ENCODE results near the gene FLT3.
"Not testable (repeated sequence)": the region's sequence is repeated elsewhere in the genome, so short reads cannot be mapped to it uniquely, and the experiment has no call there.

DNA sequence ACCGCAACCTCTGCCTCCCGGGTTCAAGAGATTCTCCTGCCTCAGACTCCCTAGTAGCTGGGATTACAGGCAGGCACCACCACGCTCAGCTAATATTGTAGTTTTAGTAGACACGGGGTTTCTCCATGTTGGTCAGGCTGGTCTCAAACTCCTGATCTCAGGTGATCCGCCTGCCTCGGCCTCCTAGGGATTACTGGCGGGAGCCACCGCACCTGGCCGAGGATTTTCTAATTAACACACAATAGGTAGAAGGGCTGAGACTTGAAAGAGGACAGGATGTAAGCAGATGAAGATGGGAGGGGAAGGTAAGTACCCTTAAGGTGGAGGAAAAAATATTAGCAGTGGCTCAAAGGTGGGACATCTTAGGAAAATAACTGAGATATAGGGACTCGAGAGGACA lies 41.2 kb upstream of the FLT3 start:
- not testable (repeated sequence) for TF ChIP-seq ZNF138 (tag by site-specific recombination; IDR thresholded peaks at IDR 0.05; ENCODE audit: borderline replicate concordance); SP2 (tag by site-specific recombination; IDR thresholded peaks at IDR 0.05); ZBTB21 (tag by site-specific recombination; IDR thresholded peaks at IDR 0.05); ZNF274 (IDR thresholded peaks at IDR 0.05; ENCODE audit: low read length); ZNF274 (tag by site-specific recombination; IDR thresholded peaks at IDR 0.05; ENCODE audit: borderline replicate concordance); ZNF174 (tag by site-specific recombination; IDR thresholded peaks at IDR 0.05); ZNF670 (tag by site-specific recombination; IDR thresholded peaks at IDR 0.05; ENCODE audit: low read depth); ZNF623 (tag by site-specific recombination; IDR thresholded peaks at IDR 0.05); ZNF239 (tag by site-specific recombination; IDR thresholded peaks at IDR 0.05); KLF1 (tag by site-specific recombination; IDR thresholded peaks at IDR 0.05); GFI1B (tag by site-specific recombination; IDR thresholded peaks at IDR 0.05); ZNF473 (tag by site-specific recombination; IDR thresholded peaks at IDR 0.05)
- TF ChIP-seq, protein P1, sequence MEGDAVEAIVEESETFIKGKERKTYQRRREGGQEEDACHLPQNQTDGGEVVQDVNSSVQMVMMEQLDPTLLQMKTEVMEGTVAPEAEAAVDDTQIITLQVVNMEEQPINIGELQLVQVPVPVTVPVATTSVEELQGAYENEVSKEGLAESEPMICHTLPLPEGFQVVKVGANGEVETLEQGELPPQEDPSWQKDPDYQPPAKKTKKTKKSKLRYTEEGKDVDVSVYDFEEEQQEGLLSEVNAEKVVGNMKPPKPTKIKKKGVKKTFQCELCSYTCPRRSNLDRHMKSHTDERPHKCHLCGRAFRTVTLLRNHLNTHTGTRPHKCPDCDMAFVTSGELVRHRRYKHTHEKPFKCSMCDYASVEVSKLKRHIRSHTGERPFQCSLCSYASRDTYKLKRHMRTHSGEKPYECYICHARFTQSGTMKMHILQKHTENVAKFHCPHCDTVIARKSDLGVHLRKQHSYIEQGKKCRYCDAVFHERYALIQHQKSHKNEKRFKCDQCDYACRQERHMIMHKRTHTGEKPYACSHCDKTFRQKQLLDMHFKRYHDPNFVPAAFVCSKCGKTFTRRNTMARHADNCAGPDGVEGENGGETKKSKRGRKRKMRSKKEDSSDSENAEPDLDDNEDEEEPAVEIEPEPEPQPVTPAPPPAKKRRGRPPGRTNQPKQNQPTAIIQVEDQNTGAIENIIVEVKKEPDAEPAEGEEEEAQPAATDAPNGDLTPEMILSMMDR (tag by site-specific recombination; IDR thresholded peaks at IDR 0.05): not testable (repeated sequence)
- TF ChIP-seq, protein P2, sequence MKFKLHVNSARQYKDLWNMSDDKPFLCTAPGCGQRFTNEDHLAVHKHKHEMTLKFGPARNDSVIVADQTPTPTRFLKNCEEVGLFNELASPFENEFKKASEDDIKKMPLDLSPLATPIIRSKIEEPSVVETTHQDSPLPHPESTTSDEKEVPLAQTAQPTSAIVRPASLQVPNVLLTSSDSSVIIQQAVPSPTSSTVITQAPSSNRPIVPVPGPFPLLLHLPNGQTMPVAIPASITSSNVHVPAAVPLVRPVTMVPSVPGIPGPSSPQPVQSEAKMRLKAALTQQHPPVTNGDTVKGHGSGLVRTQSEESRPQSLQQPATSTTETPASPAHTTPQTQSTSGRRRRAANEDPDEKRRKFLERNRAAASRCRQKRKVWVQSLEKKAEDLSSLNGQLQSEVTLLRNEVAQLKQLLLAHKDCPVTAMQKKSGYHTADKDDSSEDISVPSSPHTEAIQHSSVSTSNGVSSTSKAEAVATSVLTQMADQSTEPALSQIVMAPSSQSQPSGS (tag by site-specific recombination; IDR thresholded peaks at IDR 0.05; ENCODE audit: low read depth): not testable (repeated sequence)
- TF ChIP-seq, protein P3, sequence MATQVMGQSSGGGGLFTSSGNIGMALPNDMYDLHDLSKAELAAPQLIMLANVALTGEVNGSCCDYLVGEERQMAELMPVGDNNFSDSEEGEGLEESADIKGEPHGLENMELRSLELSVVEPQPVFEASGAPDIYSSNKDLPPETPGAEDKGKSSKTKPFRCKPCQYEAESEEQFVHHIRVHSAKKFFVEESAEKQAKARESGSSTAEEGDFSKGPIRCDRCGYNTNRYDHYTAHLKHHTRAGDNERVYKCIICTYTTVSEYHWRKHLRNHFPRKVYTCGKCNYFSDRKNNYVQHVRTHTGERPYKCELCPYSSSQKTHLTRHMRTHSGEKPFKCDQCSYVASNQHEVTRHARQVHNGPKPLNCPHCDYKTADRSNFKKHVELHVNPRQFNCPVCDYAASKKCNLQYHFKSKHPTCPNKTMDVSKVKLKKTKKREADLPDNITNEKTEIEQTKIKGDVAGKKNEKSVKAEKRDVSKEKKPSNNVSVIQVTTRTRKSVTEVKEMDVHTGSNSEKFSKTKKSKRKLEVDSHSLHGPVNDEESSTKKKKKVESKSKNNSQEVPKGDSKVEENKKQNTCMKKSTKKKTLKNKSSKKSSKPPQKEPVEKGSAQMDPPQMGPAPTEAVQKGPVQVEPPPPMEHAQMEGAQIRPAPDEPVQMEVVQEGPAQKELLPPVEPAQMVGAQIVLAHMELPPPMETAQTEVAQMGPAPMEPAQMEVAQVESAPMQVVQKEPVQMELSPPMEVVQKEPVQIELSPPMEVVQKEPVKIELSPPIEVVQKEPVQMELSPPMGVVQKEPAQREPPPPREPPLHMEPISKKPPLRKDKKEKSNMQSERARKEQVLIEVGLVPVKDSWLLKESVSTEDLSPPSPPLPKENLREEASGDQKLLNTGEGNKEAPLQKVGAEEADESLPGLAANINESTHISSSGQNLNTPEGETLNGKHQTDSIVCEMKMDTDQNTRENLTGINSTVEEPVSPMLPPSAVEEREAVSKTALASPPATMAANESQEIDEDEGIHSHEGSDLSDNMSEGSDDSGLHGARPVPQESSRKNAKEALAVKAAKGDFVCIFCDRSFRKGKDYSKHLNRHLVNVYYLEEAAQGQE (tag by site-specific recombination; IDR thresholded peaks at IDR 0.05): not testable (repeated sequence)
